HepG2 (cell line): ENCODE measurements around the gene CFAP99. TPM values are rescaled to one million over a fixed set of nuclear protein-coding genes. Genes with fewer than 3 reads are reported as not detected.

Experiments used
- ATAC-seq: fragments of 200-7000 bp; cut with Tn5 transposase; 3 replicates; pipeline ENCODE4 v1.9.1; 2020; ENCODE audit warnings: mild to moderate bottlenecking, moderate library complexity
- BruUV-seq: library from RNA; stranded (reverse); fragments of 400-500 nt; replicated peaks from 2 replicates; lab custom pipeline; 2021; lab: Mats Ljungman, UMichigan
- CTCF ChIA-PET: fragments of 300-600 bp; formaldehyde crosslinking; extraction: SDS; loops from one replicate; lab custom pipeline; 2021; ENCODE audit warnings: low total read pairs, inconsistent platforms, low intra/inter-chr PET ratio; lab: Yijun Ruan, JAX
- POLR2A ChIA-PET: fragments of 350-600 bp; sonication (Branson Sonifier 250); formaldehyde crosslinking; loops from one replicate; lab custom pipeline; 2020; ENCODE audit warnings: antibody characterized with exemption, inconsistent platforms; lab: Yijun Ruan, JAX
- DNase-seq: peaks from one replicate; pipeline ENCODE4 v3.0.0-alpha.2; 2015; ENCODE audit warnings: low spot score
- FAIRE-seq: peaks from 3 replicates; lab custom pipeline; 2011; peaks lifted over from hg19 to GRCh38; lab: Jason Lieb, UNC
- H2AFZ ChIP-seq: one replicate; pipeline ENCODE4 v1.6.1; 2011; ENCODE audit warnings: low read length, inconsistent platforms
- H3K27ac ChIP-seq: fragments of 300-600 bp; 3 replicates; pipeline ENCODE4 v1.8.0; 2011; ENCODE audit warnings: mixed run types, mild to moderate bottlenecking, mixed read lengths, low read length, inconsistent platforms; ENCODE audit not compliant: insufficient read depth; ENCODE audit errors: extremely low read length
- H3K27me3 ChIP-seq, 2 experiments: fragments of 200-600 bp in 1 of 2; 2 replicates in 1 of 2; 3 replicates in 1 of 2; pipeline versions ENCODE4 v1.6.0 to v1.8.0; 2011; ENCODE audit warnings: low read length in 2 of 2, mild to moderate bottlenecking in 2 of 2, moderate library complexity in 2 of 2, inconsistent platforms in 1 of 2; ENCODE audit not compliant: insufficient read depth in 2 of 2, control insufficient read depth in 1 of 2
- H3K36me3 ChIP-seq, 2 experiments: fragments of 200-600 bp in 1 of 2; replicated peaks in 1 of 2; 2 replicates in 1 of 2; 3 replicates in 1 of 2; pipeline versions ENCODE4 v1.5.1 to v1.8.0; 2011; ENCODE audit warnings: low read length in 2 of 2, inconsistent platforms in 1 of 2; ENCODE audit not compliant: insufficient read depth in 2 of 2, control insufficient read depth in 1 of 2
- H3K4me1 ChIP-seq: 2 replicates; pipeline ENCODE4 v1.5.1; 2012; ENCODE audit warnings: low read length, inconsistent platforms; ENCODE audit not compliant: insufficient read depth
- H3K4me2 ChIP-seq: 2 replicates; pipeline ENCODE4 v1.6.0; 2011; ENCODE audit warnings: low read depth, low read length, inconsistent platforms
- H3K4me3 ChIP-seq, 3 experiments: fragments of 200-600 bp in 1 of 3; sonication (generic), shearing (Covaris generic) in 1 of 3; replicated peaks in 1 of 3; 2 replicates each; pipeline ENCODE4 v1.5.1; 2011 to 2016; ENCODE audit warnings: low read length in 3 of 3, inconsistent platforms in 2 of 3, low read depth in 2 of 3, mild to moderate bottlenecking in 2 of 3, control low read depth in 1 of 3, mixed read lengths in 1 of 3; ENCODE audit not compliant: insufficient read depth in 1 of 3
- H3K79me2 ChIP-seq: one replicate; pipeline ENCODE4 v1.6.1; 2011; ENCODE audit warnings: low read length, inconsistent platforms; ENCODE audit not compliant: insufficient read depth
- H3K9ac ChIP-seq: 2 replicates; pipeline ENCODE4 v1.6.0; 2011; ENCODE audit warnings: mild to moderate bottlenecking, low read depth, low read length, inconsistent platforms; ENCODE audit not compliant: insufficient read depth
- H3K9me3 ChIP-seq: 2 replicates; pipeline ENCODE4 v1.5.1; 2012; ENCODE audit warnings: mild to moderate bottlenecking, low read length
- H4K20me1 ChIP-seq: 2 replicates; pipeline ENCODE4 v1.6.0; 2011; ENCODE audit warnings: inconsistent platforms, mild to moderate bottlenecking, low read length, moderate library complexity; ENCODE audit not compliant: insufficient read depth
- ADNP ChIP-seq: sonication (generic); formaldehyde crosslinking; IDR thresholded peaks from 2 replicates; pipeline ENCODE4 v1.4.0; 2020; ENCODE audit warnings: missing genetic modification reagents
- ARID2 ChIP-seq: sonication (generic); formaldehyde crosslinking; IDR thresholded peaks from 2 replicates; pipeline ENCODE4 v1.8.1; 2022; ENCODE audit warnings: mild to moderate bottlenecking, missing genetic modification reagents, borderline replicate concordance
- CC2D1A ChIP-seq: sonication (generic); formaldehyde crosslinking; IDR thresholded peaks from 2 replicates; pipeline ENCODE4 v1.8.1; 2023; ENCODE audit warnings: mild to moderate bottlenecking, missing genetic modification reagents
- GFI1 ChIP-seq: sonication (generic); formaldehyde crosslinking; IDR thresholded peaks from 2 replicates; pipeline ENCODE4 v1.5.0; 2020; ENCODE audit warnings: missing genetic modification reagents, mild to moderate bottlenecking, borderline replicate concordance
- MEF2D ChIP-seq: sonication (generic); formaldehyde crosslinking; IDR thresholded peaks from 2 replicates; pipeline ENCODE4 v1.5.1; 2020; ENCODE audit warnings: mild to moderate bottlenecking, missing genetic modification reagents
- MXD4 ChIP-seq: IDR thresholded peaks from 2 replicates; pipeline ENCODE4 v1.6.1; 2016; ENCODE audit warnings: mild to moderate bottlenecking, missing biosample characterization, missing genetic modification reagents
- PAX8 ChIP-seq: sonication (generic); formaldehyde crosslinking; IDR thresholded peaks from 2 replicates; pipeline ENCODE4 v1.8.0; 2022; ENCODE audit warnings: mild to moderate bottlenecking, missing genetic modification reagents, borderline replicate concordance
- RAD21 ChIP-seq: fragments of 450-650 bp; formaldehyde crosslinking; IDR thresholded peaks from 2 replicates; pipeline ENCODE4 v1.5.0; 2020; ENCODE audit warnings: mild to moderate bottlenecking
- RXRB ChIP-seq: IDR thresholded peaks from 2 replicates; pipeline ENCODE4 v1.6.1; 2016; ENCODE audit warnings: borderline replicate concordance, missing genetic modification reagents, missing compliant biosample characterization
- SPEN ChIP-seq: sonication (generic); formaldehyde crosslinking; IDR thresholded peaks from 2 replicates; pipeline ENCODE4 v1.5.1; 2020; ENCODE audit warnings: low read depth, mild to moderate bottlenecking, missing genetic modification reagents
- ZNF3 ChIP-seq: IDR thresholded peaks from 2 replicates; pipeline ENCODE4 v1.7.0; 2017; ENCODE audit warnings: inconsistent platforms
- ZNF678 ChIP-seq: sonication (generic); formaldehyde crosslinking; IDR thresholded peaks from 2 replicates; pipeline ENCODE4 v1.4.0; 2020; ENCODE audit warnings: mild to moderate bottlenecking, missing genetic modification reagents
- WGBS: methylation state at CpG from one replicate; pipeline ENCODE4 v1.1.6; 2017; ENCODE audit warnings: low lambda C conversion rate; 5-methylcytosine and 5-hydroxymethylcytosine counted together
- in situ Hi-C: cut with HindIII; loops from 2 replicates; pipeline ENCODE4 v1.10.0; 2017; ENCODE audit warnings: low pct_unique_long_range_greater_than_20kb; ENCODE audit not compliant: extremely low pct_ligation_motif_present
- intact Hi-C: fragments of 100-400 bp; cut with micrococcal nuclease; formaldehyde crosslinking; loops from one replicate; pipeline ENCODE4 v1.10.0; 2022; ENCODE audit not compliant: unreplicated experiment
- polyA plus RNA-seq, 8 experiments: library from polyadenylated mRNA; depleted of rRNA in 3 of 8; stranded (reverse) in 7 of 8; unstranded in 1 of 8; fragments of >200 nt; fragmentation: Illumina TruSeq in 4 of 8; extraction: Trizol in 4 of 8; gene quantifications; 2 replicates each; pipeline versions ENCODE4 v1.2.1 to v1.2.3, GENCODE V29; 2011 to 2016; ENCODE audit warnings: low read depth in 4 of 8, missing spikeins in 1 of 8, mixed read lengths in 1 of 8; ENCODE audit not compliant: insufficient read depth in 1 of 8
- total RNA-seq, 5 experiments: library from RNA; depleted of rRNA; stranded (reverse); fragments of >200 nt; fragmentation: Illumina TruSeq; extraction: Trizol; gene quantifications; 2 replicates each; pipeline ENCODE4 v1.2.3, GENCODE V29; 2016; ENCODE audit warnings: low read depth in 1 of 5
- TF ChIP-seq, protein P1 (sequence below): sonication (generic); formaldehyde crosslinking; IDR thresholded peaks from 2 replicates; pipeline ENCODE4 v1.4.0; 2020; ENCODE audit warnings: missing genetic modification reagents
- TF ChIP-seq, protein P2 (sequence below): sonication (generic); formaldehyde crosslinking; IDR thresholded peaks from 2 replicates; pipeline ENCODE4 v1.4.0; 2020; ENCODE audit warnings: low read depth, mild to moderate bottlenecking, missing genetic modification reagents
- TF ChIP-seq, protein P3 (sequence below): IDR thresholded peaks from 2 replicates; pipeline ENCODE4 v1.6.1; 2016; ENCODE audit warnings: low read depth, control low read depth
- TF ChIP-seq, protein P4 (sequence below): IDR thresholded peaks from 2 replicates; pipeline ENCODE4 v1.6.1; 2016; ENCODE audit warnings: low read depth, borderline replicate concordance
- TF ChIP-seq, protein P5 (sequence below): sonication (generic); formaldehyde crosslinking; IDR thresholded peaks from 2 replicates; pipeline ENCODE4 v1.5.1; 2020; ENCODE audit warnings: missing genetic modification reagents, mild to moderate bottlenecking, borderline replicate concordance
- TF ChIP-seq, protein P6 (sequence below): sonication (generic); formaldehyde crosslinking; IDR thresholded peaks from 2 replicates; pipeline ENCODE4 v1.9.0; 2021; ENCODE audit warnings: missing genetic modification reagents, borderline replicate concordance

CFAP99 gene
- total and polyA plus RNA-seq, 2 of the 13 experiments (the other 11 are each of a cell fraction or from before 2014, with no cell fraction given): not detected

DNA sequence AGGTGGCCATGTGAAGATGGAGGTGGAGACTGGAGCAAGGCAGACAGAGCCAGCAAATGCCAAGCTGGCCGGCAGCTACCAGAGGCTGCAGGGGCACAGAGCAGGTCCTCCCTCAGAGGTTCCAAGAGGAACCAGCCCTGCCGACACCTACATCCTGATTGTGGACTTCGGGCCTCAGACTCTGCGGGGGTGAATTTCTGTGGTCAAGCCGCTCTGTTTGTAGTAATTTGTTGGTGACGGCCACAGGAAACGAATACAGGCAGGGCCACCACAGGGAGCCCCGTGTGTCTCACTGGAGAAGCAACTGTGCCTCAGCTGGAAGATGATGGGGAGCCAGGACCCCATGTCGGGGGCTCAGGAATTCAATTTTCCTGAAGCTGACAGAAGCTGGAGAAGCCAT lies 28.6 kb upstream of the CFAP99 start:
- CTCF ChIA-PET: no interaction called here
- H3K4me1 ChIP-seq: peaks cover 29% of the 10 kb centered on the region
- no peak overlapping the region for H2AFZ ChIP-seq
- no peak overlapping the region for H3K4me3 ChIP-seq
- no peak overlapping the region for H3K27ac ChIP-seq
- H3K79me2 ChIP-seq: no peaks in the 10 kb centered on the region
- FAIRE-seq (no peak), ATAC-seq (peak; percentile 39), DNase-seq (peak; percentile 15)
- no peaks in the 10 kb centered on the region for H3K9me3 ChIP-seq
- H3K27me3 ChIP-seq: peaks cover 13 to 84% of the 10 kb centered on the region in 2 experiments; a peak in 4 of 5 replicates
- no peaks in the 10 kb centered on the region for H4K20me1 ChIP-seq
- in situ Hi-C loops (no loop called here), intact Hi-C loops (no loop called here)
- POLR2A ChIA-PET: no interaction called here
- no peak overlapping the region for H3K9ac ChIP-seq
- WGBS: 0% methylated on average over 1 of the region's 9 CpGs
- no peaks in the 10 kb centered on the region for H3K36me3 ChIP-seq
- H3K4me2 ChIP-seq: no peak overlapping the region
- no TSS peak for BruUV-seq
- no peak for TF ChIP-seq ARID2 (CRISPR knock-in tag)
- no peak for TF ChIP-seq ADNP (CRISPR knock-in tag)
- no peak for TF ChIP-seq PAX8 (CRISPR knock-in tag)
- TF ChIP-seq, protein P1, sequence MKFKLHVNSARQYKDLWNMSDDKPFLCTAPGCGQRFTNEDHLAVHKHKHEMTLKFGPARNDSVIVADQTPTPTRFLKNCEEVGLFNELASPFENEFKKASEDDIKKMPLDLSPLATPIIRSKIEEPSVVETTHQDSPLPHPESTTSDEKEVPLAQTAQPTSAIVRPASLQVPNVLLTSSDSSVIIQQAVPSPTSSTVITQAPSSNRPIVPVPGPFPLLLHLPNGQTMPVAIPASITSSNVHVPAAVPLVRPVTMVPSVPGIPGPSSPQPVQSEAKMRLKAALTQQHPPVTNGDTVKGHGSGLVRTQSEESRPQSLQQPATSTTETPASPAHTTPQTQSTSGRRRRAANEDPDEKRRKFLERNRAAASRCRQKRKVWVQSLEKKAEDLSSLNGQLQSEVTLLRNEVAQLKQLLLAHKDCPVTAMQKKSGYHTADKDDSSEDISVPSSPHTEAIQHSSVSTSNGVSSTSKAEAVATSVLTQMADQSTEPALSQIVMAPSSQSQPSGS (CRISPR knock-in tag): no peak
- TF ChIP-seq RAD21: no peak
- no peak for TF ChIP-seq GFI1 (CRISPR knock-in tag)
- TF ChIP-seq, protein P2, sequence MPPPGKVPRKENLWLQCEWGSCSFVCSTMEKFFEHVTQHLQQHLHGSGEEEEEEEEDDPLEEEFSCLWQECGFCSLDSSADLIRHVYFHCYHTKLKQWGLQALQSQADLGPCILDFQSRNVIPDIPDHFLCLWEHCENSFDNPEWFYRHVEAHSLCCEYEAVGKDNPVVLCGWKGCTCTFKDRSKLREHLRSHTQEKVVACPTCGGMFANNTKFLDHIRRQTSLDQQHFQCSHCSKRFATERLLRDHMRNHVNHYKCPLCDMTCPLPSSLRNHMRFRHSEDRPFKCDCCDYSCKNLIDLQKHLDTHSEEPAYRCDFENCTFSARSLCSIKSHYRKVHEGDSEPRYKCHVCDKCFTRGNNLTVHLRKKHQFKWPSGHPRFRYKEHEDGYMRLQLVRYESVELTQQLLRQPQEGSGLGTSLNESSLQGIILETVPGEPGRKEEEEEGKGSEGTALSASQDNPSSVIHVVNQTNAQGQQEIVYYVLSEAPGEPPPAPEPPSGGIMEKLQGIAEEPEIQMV: no peak
- no peak for TF ChIP-seq ZNF3 (CRISPR knock-in tag)
- TF ChIP-seq, protein P3, sequence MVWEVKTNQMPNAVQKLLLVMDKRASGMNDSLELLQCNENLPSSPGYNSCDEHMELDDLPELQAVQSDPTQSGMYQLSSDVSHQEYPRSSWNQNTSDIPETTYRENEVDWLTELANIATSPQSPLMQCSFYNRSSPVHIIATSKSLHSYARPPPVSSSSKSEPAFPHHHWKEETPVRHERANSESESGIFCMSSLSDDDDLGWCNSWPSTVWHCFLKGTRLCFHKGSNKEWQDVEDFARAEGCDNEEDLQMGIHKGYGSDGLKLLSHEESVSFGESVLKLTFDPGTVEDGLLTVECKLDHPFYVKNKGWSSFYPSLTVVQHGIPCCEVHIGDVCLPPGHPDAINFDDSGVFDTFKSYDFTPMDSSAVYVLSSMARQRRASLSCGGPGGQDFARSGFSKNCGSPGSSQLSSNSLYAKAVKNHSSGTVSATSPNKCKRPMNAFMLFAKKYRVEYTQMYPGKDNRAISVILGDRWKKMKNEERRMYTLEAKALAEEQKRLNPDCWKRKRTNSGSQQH (CRISPR knock-in tag): no peak
- no peak for TF ChIP-seq SPEN (CRISPR knock-in tag)
- TF ChIP-seq MEF2D (CRISPR knock-in tag): no peak
- no peak for TF ChIP-seq ZNF678 (CRISPR knock-in tag)
- TF ChIP-seq, protein P4, sequence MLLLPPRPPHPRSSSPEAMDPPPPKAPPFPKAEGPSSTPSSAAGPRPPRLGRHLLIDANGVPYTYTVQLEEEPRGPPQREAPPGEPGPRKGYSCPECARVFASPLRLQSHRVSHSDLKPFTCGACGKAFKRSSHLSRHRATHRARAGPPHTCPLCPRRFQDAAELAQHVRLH (CRISPR knock-in tag): no peak
- TF ChIP-seq, protein P5, sequence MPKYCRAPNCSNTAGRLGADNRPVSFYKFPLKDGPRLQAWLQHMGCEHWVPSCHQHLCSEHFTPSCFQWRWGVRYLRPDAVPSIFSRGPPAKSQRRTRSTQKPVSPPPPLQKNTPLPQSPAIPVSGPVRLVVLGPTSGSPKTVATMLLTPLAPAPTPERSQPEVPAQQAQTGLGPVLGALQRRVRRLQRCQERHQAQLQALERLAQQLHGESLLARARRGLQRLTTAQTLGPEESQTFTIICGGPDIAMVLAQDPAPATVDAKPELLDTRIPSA (CRISPR knock-in tag): no peak
- TF ChIP-seq, protein P6, sequence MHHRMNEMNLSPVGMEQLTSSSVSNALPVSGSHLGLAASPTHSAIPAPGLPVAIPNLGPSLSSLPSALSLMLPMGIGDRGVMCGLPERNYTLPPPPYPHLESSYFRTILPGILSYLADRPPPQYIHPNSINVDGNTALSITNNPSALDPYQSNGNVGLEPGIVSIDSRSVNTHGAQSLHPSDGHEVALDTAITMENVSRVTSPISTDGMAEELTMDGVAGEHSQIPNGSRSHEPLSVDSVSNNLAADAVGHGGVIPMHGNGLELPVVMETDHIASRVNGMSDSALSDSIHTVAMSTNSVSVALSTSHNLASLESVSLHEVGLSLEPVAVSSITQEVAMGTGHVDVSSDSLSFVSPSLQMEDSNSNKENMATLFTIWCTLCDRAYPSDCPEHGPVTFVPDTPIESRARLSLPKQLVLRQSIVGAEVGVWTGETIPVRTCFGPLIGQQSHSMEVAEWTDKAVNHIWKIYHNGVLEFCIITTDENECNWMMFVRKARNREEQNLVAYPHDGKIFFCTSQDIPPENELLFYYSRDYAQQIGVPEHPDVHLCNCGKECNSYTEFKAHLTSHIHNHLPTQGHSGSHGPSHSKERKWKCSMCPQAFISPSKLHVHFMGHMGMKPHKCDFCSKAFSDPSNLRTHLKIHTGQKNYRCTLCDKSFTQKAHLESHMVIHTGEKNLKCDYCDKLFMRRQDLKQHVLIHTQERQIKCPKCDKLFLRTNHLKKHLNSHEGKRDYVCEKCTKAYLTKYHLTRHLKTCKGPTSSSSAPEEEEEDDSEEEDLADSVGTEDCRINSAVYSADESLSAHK: no peak
- no peak for TF ChIP-seq RXRB (CRISPR knock-in tag)
- no peak for TF ChIP-seq CC2D1A (CRISPR knock-in tag)
- no peak for TF ChIP-seq MXD4
